HL-60 (cell line): ENCODE data around the gene RXFP4.

ENCODE experiments used
- DNase-seq, 2 experiments: peaks; one replicate each; pipeline ENCODE4 v3.0.0-alpha.2; 2010 to 2020; ENCODE audit warnings: low read depth in 1 of 2, low spot score in 1 of 2
- H3K27ac ChIP-seq: fragments of 250-450 bp; sonication (Bioruptor Pico); replicated peaks from 2 replicates; pipeline ENCODE4 v1.5.1; 2020; ENCODE audit warnings: mild to moderate bottlenecking, moderate library complexity
- H3K27me3 ChIP-seq: fragments of 250-450 bp; sonication (Bioruptor Pico); 2 replicates; pipeline ENCODE4 v1.5.1; 2021; ENCODE audit warnings: mild to moderate bottlenecking, moderate library complexity; ENCODE audit not compliant: insufficient read depth, poor library complexity, severe bottlenecking
- H3K4me3 ChIP-seq: replicated peaks from 2 replicates; pipeline ENCODE4 v1.5.1; 2011; ENCODE audit warnings: mild to moderate bottlenecking, control low read depth, low read length; ENCODE audit not compliant: insufficient read depth
- CTCF ChIP-seq: IDR thresholded peaks from one replicate; pipeline ENCODE4 v1.5.1; 2011; ENCODE audit warnings: low read length, control low read depth, inconsistent platforms; ENCODE audit not compliant: insufficient read depth
- GABPA ChIP-seq: IDR thresholded peaks from 2 replicates; pipeline ENCODE4 v1.6.1; 2012; ENCODE audit warnings: low read depth
- POLR2AphosphoS5 ChIP-seq: IDR thresholded peaks from 2 replicates; pipeline ENCODE4 v1.6.1; 2012; ENCODE audit warnings: low read depth
- REST ChIP-seq: IDR thresholded peaks from 2 replicates; pipeline ENCODE4 v1.6.1; 2012; ENCODE audit warnings: low read depth; ENCODE audit not compliant: insufficient replicate concordance
- SPI1 ChIP-seq: IDR thresholded peaks from 2 replicates; pipeline ENCODE4 v1.6.1; 2012; ENCODE audit warnings: low read depth, mild to moderate bottlenecking, borderline replicate concordance

RXFP4 gene

GRCh38 chr1:155932081-155932480 lies 9.4 kb upstream of the RXFP4 start:
- TF ChIP-seq POLR2AphosphoS5: no peak
- no peak for TF ChIP-seq SPI1
- no peak for TF ChIP-seq REST
- no peak for TF ChIP-seq GABPA
- no peak for DNase-seq
- H3K4me3 ChIP-seq: peak overlapping the region; percentile 88; the same call in 1 of the 2 replicates
- no peaks in the 10 kb centered on the region for H3K27me3 ChIP-seq
- peak overlapping the region; percentile 13; the same call in 1 of the 2 replicates for H3K27ac ChIP-seq

DNA sequence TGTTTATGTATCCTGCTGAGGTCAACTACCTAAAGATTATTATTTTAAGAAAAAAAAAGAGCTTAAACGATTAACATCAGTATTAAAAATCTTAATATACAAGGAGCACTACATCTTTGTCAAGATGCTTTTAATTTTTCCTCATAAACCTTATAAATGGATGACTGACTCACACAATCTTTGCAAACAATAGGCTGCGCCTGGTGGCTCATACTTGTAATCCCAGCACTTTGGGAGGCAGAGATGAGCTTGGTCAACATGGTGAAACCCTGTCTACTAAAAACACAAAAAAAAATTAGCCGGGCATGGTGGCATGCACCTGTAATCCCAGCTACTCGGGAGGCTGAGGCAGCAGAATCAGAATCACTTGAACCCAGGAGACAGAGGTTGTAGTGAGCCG lies 9.0 kb upstream of the RXFP4 start:
- Histone ChIP-seq H3K27me3 (no peaks in the 10 kb centered on the region), H3K27ac (peak overlapping the region; percentile 13; the same call in 1 of the 2 replicates), H3K4me3 (peak overlapping the region; percentile 88)
- TF ChIP-seq SPI1 (no peak), REST (no peak), CTCF (no peak), GABPA (no peak), POLR2AphosphoS5 (no peak)
- DNase-seq: no peak

GRCh38 chr1:155933591-155934096 lies 7.8 kb upstream of the RXFP4 start:
- Histone ChIP-seq H3K4me3 (peak overlapping the region; percentile 88), H3K27ac (peak overlapping the region; percentile 90), H3K27me3 (no peaks in the 10 kb centered on the region)
- no peak for DNase-seq
- no peak for TF ChIP-seq SPI1
- no peak for TF ChIP-seq GABPA
- TF ChIP-seq POLR2AphosphoS5: no peak

DNA sequence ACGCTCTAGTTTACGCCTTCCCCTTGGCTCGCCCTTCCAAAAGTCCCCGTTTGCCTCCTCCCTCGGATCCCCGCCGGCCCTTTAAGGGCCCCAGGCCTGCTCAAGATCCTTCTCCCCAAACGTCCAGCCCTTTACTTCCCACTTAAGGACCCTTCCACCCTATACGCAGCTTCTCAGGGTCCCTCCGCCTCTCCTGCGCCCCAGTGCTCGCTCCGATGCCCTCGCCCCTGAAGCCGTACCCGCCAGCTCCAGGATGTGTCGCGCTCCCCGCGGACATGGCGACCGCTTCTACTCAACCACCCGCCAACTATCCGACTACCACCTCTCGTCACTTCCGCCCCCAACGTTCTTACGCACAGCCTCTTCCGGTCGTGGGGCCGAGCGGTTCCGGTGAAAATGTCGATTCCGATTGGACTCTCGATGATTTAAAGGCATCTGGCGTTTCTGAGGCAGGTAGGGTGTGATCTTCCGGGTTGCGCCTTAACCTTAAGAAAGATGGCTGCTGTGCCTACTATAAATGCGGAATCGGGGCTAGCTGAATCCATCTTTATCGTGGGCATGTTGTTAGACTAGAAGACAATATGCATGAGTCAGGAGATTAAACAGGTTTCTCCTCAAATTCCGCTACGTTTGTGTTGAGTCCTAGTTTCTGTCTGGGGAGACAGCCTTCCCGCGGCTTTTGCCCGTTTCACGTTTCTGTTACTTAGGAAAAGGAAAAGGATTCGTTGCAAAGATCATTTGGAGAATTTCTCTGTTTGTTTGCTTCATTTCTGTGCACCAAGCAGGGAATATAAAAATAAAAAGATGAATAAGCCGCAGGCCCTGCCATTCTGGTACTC lies 7.1 kb upstream of the RXFP4 start, which contains the start of gene KHDC4:
KHDC4 (minus strand) TSS at position 317 of the 839 bp plus-strand sequence; CDS start at position 277, 40 bp downstream.
- TF ChIP-seq GABPA (peak; percentile 95), REST (peak; percentile 69), POLR2AphosphoS5 (peak; percentile 99), CTCF (no peak), SPI1 (no peak; the same call in 1 of the 2 replicates)
- peak; percentile 97 to 98 for DNase-seq
- no peaks in the 10 kb centered on the region for H3K27me3 ChIP-seq

More for the DNA sequence above, 7.1 kb upstream of the RXFP4 start, which contains the start of gene KHDC4:
- H3K27ac ChIP-seq: peak within 1 kb of the TSS; percentile 90
- H3K4me3 ChIP-seq: peak within 1 kb of the TSS; percentile 88
